ENCODE data around the gene TACO1.

DNA sequence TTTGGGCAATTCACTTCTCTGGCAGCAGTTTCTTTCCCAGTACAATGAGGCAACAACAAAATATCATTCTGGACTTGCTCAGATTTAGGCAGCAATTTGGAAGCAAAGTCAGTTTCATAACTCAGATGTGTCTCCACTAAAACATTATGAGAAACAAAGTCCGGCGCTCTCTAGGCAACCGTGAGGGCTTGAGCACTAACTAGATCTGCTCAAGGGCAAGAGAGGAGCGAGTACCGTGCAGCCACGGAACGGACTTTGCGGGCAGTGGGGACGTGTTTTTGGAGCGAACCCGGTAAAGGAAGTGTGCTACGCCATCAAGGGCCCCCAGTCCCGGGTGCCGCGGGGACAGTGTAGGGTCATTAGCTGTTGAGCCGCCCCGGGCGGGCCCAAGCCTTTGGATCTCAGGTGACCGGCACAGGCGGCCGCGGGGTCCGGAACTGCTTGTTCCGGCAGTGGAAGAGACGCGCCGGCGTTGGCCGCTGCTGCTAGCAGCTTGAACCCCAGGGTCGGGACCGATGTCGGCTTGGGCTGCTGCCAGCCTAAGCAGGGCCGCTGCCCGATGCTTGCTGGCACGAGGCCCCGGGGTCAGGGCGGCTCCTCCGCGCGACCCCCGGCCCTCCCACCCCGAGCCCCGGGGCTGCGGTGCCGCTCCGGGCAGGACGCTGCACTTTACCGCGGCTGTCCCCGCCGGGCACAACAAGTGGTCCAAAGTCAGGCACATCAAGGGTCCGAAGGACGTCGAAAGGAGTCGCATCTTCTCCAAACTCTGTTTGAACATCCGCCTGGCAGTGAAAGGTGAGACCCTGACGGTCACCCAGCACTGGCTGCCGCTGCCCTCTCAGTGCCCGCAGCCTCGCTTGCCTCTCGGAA is at the start of gene TACO1:
- TF ChIP-seq CTCF (IDR thresholded peaks at IDR 0.05) (no peak), POLR2A (IDR thresholded peaks at IDR 0.05) (no peak)
